HG02981 (cell line): ENCODE measurements around the gene FARS2.

ENCODE experiments used
- ATAC-seq: cut with Tn5 transposase; IDR thresholded peaks from one replicate; pipeline ENCODE4 v1.9.1; 2021; ENCODE audit warnings: mild to moderate bottlenecking, moderate library complexity; ENCODE audit not compliant: unreplicated experiment

The FARS2 gene

DNA sequence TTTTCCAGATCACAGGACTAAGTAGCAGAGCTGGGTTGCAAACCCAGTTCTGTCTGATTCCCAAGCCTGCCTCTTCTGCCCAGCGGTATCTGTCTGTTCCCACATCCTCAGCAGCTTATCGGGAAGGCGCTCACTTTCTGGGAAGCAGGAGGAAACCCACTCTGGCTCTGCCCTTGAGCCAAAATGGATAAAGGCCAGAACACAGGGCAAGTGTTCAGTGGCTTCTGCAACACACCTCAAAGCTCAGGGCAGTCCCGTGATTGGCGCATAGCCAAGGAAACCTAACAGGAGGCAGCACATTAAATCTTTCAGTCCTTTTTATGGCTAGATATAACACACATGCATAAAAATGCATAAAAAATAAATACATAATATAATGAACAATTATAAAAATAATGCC is 483.2 kb downstream of the FARS2 start:
- ATAC-seq, result no peak

- ATAC-seq, result no peak
Measured at GRCh38 chr6:5745081-5745480, 483.8 kb downstream of the FARS2 start.

GRCh38 chr6:5746053-5746758 is 484.9 kb downstream of the FARS2 start:
- no peak for ATAC-seq

DNA sequence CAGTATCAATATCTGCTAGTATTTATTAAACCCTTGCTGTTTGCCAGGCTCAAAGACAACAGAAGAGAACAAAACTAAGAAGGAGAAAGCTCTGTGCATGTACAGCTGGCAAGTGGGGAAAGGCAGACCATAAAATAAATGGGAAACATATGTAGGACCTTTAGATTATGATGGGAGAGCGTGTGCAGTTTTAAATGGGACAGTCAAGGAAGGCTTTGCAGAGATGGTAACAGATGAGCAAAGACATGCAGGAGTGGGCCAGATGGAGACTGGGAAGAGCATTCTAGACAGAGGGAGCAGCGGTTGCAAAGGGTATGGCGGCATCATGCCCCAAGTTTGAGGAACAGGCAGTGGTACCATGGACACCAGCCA is 485.4 kb downstream of the FARS2 start:
- no peak for ATAC-seq

GRCh38 chr6:5747379-5747778 is 486.1 kb downstream of the FARS2 start:
- ATAC-seq, result no peak

- ATAC-seq, result no peak
Measured at GRCh38 chr6:5749016-5749650, 487.8 kb downstream of the FARS2 start.

DNA sequence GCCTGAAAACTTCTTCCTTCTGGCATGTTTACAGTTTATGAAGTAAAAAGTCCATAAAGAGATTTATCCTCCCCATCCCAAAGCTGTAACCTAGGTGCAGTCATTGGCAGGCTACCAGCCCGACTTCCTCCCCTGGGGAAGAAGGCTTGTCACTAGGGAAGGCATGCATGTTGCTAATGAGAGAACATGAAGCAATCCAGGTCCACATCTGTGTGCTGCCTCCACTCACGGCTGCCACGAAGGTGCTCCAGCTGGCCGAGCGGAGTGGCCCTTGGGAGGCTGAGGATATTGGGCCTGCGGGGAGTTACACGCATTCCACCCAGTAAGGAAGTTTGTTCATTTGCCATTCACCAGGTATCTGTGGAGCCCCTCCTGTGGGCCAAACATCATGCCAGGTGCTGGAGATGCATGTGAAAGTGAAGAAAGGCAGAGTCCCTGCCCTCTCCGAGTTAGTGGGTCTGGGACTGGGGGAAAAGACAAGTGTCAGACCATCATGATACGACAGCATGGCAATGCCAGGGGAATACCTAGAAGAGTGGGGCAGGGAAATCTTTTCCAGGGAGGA is 488.4 kb downstream of the FARS2 start:
- no peak for ATAC-seq

DNA sequence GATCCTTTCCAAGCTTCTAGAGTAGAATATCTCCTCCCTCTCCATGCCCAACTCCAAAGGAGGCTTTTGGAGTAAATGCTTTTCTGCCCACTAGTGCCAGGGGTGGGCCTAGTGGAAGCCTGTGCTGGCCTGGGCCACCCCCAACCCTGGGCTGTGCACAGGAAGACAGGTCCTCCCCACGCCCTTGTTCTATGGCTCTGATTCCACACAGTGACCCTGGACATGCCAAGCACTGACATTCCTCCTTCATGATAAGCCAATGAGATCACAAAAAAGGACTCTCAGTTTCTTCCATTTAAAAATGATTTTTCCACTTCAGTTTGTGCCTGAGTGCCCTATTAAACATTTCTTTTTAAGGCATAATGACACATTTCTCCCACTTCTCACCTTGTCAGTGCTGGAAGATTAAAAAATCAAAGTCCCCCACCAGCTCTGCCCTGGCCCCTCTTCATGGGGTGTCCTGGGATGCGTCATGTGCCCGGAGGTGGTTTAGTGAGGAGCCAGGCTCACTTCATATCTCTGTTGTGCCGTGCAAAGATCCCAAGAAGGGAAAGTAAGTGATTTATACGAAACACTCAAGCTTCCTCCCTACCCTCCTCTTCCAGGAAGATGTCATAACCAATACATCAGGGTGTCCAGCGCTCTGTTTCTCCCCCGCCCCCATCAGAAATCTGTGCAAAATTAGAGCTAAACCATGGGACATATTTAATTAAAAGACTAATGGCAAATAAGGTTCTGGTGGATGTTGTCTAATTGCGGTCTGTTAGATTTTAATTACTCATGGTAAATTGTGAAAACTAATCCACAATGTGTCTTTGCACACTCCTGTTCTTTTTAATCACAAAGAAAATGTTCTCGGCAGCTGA is 490.4 kb downstream of the FARS2 start:
- no peak for ATAC-seq

DNA sequence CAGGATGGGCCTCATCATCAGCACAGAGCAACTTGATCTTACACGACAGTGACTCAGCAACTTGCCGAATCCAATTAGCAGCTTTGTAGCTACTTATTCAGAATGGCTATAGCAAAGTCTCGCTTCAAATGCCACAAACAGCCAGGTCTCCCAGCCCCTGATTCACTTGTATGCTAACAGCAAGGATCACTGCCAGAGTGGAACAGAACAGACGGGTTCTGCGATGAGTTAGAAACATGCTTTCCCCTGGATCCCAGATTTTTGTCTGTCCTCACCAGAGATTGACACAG is 491.0 kb downstream of the FARS2 start:
- ATAC-seq, result no peak

GRCh38 chr6:5753209-5753608 is 491.9 kb downstream of the FARS2 start:
- no peak for ATAC-seq

- no peak for ATAC-seq
Measured at GRCh38 chr6:5754904-5755303, 493.6 kb downstream of the FARS2 start.

DNA sequence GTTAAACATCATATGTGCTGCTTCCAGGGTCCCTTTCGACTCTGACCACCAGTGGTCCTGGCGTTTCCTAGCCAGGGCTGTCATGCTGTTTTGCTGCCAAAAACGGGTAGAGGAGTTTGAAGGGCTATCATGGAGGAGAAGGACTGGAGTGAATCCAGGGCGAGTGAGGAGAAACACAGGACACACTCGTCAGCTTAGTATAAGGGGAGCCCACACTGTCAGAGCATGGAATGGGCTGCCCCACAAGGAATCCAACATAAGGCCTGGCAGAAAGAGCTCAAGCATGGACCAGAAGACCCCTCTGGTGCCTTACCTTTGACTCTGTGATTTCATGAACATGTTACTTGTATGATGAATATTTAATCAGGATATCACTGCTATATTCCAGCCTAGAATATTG is 498.3 kb downstream of the FARS2 start:
- ATAC-seq, result no peak

GRCh38 chr6:5761370-5761769 is 500.1 kb downstream of the FARS2 start:
- no peak for ATAC-seq

- ATAC-seq, result no peak
Measured at GRCh38 chr6:5762561-5762968, 501.3 kb downstream of the FARS2 start.

DNA sequence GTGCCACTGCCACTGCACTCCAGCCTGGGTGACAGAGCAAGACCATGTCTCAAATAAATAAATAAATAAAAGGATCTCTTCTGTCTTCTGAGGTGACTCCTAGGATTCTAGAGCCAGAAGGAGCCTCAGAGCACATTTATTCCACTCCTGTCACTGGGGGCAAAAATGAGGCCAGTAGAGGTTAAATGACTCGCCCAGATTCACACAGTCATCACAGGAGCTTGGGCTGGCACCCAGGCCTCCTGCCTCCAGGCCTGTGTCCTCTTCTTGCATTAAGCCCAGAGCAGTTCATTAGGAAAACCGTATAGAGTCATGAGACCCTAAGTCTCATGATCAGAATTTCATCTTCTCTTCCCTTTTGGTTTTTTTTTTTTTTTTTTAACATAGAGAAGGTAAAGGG is 502.1 kb downstream of the FARS2 start:
- ATAC-seq, result no peak

DNA sequence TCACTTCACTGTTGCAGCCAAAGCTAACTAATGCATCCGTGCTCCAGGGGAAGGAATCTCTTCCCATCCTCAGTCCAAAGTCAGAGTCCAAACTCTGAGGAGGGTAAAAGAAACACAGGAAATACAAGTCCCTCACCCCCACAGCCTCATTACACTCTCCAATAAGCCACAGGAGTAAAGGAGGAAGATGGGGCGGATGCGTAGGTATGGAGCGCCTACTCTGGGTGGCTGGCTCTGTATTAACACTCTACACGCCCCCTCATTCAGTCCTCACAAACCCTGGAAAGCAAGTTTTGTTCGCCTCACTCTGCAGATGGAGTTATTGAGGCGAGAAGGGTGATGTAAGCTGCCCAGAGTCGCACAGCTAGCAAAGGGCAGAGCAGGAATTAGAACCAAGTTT is 502.6 kb downstream of the FARS2 start:
- ATAC-seq, result no peak

DNA sequence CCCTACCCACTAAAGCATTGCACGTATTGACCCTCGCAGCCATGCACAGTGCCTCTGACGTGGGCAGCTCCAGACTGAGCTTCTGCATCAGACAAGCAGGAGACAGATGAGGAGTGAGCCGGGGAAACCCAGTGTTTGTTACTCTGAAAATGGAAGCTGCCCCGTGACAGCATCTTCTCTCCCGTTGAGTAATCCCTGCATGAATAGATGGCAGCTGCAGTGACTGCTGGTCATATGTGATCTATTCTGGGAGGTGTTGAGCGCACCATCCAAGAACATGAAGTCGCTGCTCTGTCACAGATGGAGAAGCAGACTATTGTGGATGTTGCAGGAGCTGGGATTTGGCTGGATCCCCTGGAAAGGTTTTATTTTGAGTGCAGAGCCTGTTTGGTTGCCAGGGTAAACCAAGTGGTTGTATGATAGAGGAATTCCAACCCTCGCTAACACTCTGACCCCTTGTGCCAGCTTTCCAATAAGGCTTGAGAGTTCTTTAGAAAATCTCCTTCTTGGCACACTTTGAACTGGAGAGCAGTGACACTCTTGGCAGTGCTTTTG is 503.2 kb downstream of the FARS2 start:
- ATAC-seq, result no peak

DNA sequence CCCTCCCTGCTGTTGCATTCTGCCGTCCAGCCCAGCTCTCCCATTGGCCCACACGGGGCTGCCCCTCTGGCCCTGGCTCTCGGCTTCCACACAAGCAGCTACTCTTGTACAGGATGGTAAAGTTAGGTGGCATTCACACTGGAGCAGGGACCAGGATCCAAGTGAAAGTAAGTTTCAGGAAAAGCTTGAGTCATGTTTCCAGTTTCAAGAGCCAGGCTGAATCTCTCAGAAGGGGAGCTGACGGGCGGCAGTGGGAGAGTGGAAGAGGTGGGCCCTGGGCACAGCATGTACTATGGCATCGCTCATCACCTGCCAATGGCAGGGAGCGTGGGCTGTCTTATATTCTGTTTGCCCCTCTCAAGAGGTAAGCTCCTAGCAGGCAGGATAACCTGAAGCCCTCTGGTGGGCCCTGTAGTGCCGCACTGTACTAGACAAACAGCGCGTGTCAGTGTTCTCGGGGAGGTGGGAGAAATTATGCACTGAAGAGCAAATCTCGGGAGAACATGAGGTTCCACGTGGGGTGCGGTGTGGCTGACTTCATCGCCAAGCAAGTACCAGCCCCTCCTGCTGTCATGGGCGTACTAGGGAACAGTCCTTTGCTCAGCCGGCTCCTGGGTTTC is 503.9 kb downstream of the FARS2 start:
- no peak for ATAC-seq

DNA sequence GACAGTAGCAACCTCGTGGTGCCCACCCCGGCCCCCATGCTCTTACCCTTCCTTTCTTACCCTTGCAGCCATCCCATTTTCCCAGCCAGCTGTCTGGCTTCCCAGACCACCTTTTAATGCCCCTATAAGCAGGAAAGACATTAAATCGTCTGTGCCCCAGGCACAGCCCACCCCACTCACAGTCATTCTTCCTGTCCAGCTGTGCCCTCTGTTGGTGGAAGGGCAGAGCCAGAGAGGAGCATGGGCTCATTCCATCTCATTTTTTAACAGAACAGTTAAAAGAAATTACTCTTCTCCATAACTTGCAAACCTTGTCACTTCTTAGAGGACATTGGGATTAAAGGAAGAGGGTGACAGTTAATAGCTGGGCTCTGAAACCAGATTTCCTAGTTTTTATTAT is 504.9 kb downstream of the FARS2 start:
- no peak for ATAC-seq

GRCh38 chr6:5767471-5767870 is 506.2 kb downstream of the FARS2 start:
- no peak for ATAC-seq

GRCh38 chr6:5771211-5771610 is 509.9 kb downstream of the FARS2 start:
- no peak for ATAC-seq
